B cell (primary cell): Measurements from ENCODE around the gene FGF3. TPM values are rescaled to one million over a fixed set of nuclear protein-coding genes. Genes with fewer than 3 reads are reported as not detected.

Source experiments
- ATAC-seq: fragments of 200-7000 bp; cut with Tn5 transposase; one replicate; pipeline ENCODE4 v1.10.0; 2021; ENCODE audit warnings: low read depth, mild to moderate bottlenecking, moderate number of reproducible peaks, moderate library complexity
- CTCF ChIA-PET: fragments of 350-600 bp; sonication (Branson Sonifier 250); formaldehyde crosslinking; loops from one replicate; lab custom pipeline; 2021; ENCODE audit warnings: antibody characterized with exemption, inconsistent platforms; lab: Charles Lee
- POLR2A ChIA-PET: fragments of 350-600 bp; sonication (Branson Sonifier 250); formaldehyde crosslinking; loops from one replicate; lab custom pipeline; 2021; ENCODE audit warnings: antibody characterized with exemption; lab: Charles Lee
- DNase-seq: peaks from one replicate; pipeline ENCODE4 v3.0.0; 2013
- H2AFZ ChIP-seq: 2 replicates; pipeline ENCODE4 v1.6.1; 2012; ENCODE audit warnings: mild to moderate bottlenecking, low read depth, low read length; ENCODE audit not compliant: insufficient read depth, poor library complexity, severe bottlenecking
- H3K27ac ChIP-seq, 2 donors: 1 replicate in 1 of 2; 2 replicates in 1 of 2; pipeline ENCODE4 v1.5.1; 2012 to 2013; ENCODE audit warnings: low read length in 2 of 2, mild to moderate bottlenecking in 2 of 2, moderate library complexity in 1 of 2
- H3K27me3 ChIP-seq, 4 experiments: fragments of 200-600 bp in 1 of 4; sonication (generic) in 1 of 4; replicated peaks in 1 of 4; 1 replicate in 2 of 4; 2 replicates in 2 of 4; pipeline versions ENCODE4 v1.6.1 to v1.7.0; 2013 to 2016; ENCODE audit warnings: low read length in 3 of 4, mild to moderate bottlenecking in 2 of 4, mixed read lengths in 1 of 4, moderate library complexity in 1 of 4; ENCODE audit not compliant: insufficient read depth in 4 of 4, control insufficient read depth in 3 of 4; ENCODE audit errors: control extremely low read depth in 1 of 4
- H3K36me3 ChIP-seq, 2 experiments: replicated peaks in 1 of 2; 1 replicate in 1 of 2; 2 replicates in 1 of 2; pipeline versions ENCODE4 v1.6.1 to v1.7.1; 2013; ENCODE audit warnings: low read length in 1 of 2; ENCODE audit not compliant: insufficient read depth in 2 of 2, control insufficient read depth in 1 of 2; ENCODE audit errors: control extremely low read depth in 1 of 2, extremely low read depth in 1 of 2
- H3K4me1 ChIP-seq, 2 donors: fragments of 200-600 bp in 1 of 2; sonication (generic) in 1 of 2; 1 replicate in 1 of 2; 2 replicates in 1 of 2; pipeline versions ENCODE4 v1.5.1 to v1.6.1; 2013 to 2017; ENCODE audit warnings: low read length in 2 of 2; ENCODE audit not compliant: control insufficient read depth in 2 of 2, insufficient read depth in 2 of 2
- H3K4me2 ChIP-seq: replicated peaks from 2 replicates; pipeline ENCODE3; 2012; ENCODE audit warnings: mild to moderate bottlenecking, low read depth, low read length; ENCODE audit not compliant: poor library complexity, severe bottlenecking
- H3K4me3 ChIP-seq, 5 experiments: fragments of 200-600 bp in 1 of 5; sonication (generic) in 1 of 5; 1 replicate in 3 of 5; 2 replicates in 2 of 5; pipeline versions ENCODE4 v1.5.1 to v1.7.0; 2011 to 2016; ENCODE audit warnings: low read length in 4 of 5, mild to moderate bottlenecking in 4 of 5, low read depth in 2 of 5, control low read depth in 1 of 5, moderate library complexity in 1 of 5; ENCODE audit not compliant: insufficient read depth in 1 of 5; ENCODE audit errors: control extremely low read depth in 1 of 5, extremely low read depth in 1 of 5
- H3K79me2 ChIP-seq: fragments of 200-600 bp; sonication (generic); one replicate; pipeline ENCODE4 v1.6.0; 2016; ENCODE audit warnings: low read length; ENCODE audit not compliant: control insufficient read depth, insufficient read depth
- H3K9ac ChIP-seq: fragments of 200-600 bp; sonication (generic); 2 replicates; pipeline ENCODE4 v1.6.1; 2017; ENCODE audit warnings: mild to moderate bottlenecking, low read length, moderate library complexity
- H3K9me3 ChIP-seq, 3 donors: one replicate each; pipeline versions ENCODE4 v1.6.1 to v1.7.1; 2013; ENCODE audit warnings: low read length in 2 of 3; ENCODE audit not compliant: control insufficient read depth in 2 of 3, insufficient read depth in 1 of 3; ENCODE audit errors: control extremely low read depth in 1 of 3
- H4K20me1 ChIP-seq: 2 replicates; pipeline ENCODE4 v1.6.0; 2012; ENCODE audit warnings: mild to moderate bottlenecking, low read length; ENCODE audit not compliant: insufficient read depth, control insufficient read depth, poor library complexity, severe bottlenecking
- H3K27ac Mint-ChIP-seq: one replicate; pipeline ENCODE4 v1.8.0; 2021; ENCODE audit warnings: mixed read lengths
- H3K27me3 Mint-ChIP-seq: one replicate; pipeline ENCODE4 v1.8.0; 2021; ENCODE audit warnings: mixed read lengths
- H3K4me1 Mint-ChIP-seq: one replicate; pipeline ENCODE4 v1.8.0; 2021; ENCODE audit warnings: mixed read lengths
- H3K4me3 Mint-ChIP-seq: one replicate; pipeline ENCODE4 v1.8.0; 2021; ENCODE audit warnings: mixed read lengths
- H3K9me3 Mint-ChIP-seq: one replicate; pipeline ENCODE4 v1.8.0; 2022; ENCODE audit warnings: mixed read lengths; ENCODE audit not compliant: insufficient read depth
- EZH2 ChIP-seq: IDR thresholded peaks from 2 replicates; pipeline ENCODE4 v1.6.1; 2012; ENCODE audit warnings: borderline replicate concordance, low read depth, mild to moderate bottlenecking, moderate library complexity, low read length; ENCODE audit not compliant: insufficient read depth, poor library complexity, severe bottlenecking
- WGBS: methylation state at CpG from one replicate; pipeline ENCODE4 v1.1.5; 2013; ENCODE audit warnings: missing lambda C conversion rate; ENCODE audit not compliant: insufficient coverage; 5-methylcytosine and 5-hydroxymethylcytosine counted together
- intact Hi-C: fragments of 100-400 bp; cut with micrococcal nuclease; formaldehyde crosslinking; loops from one replicate; pipeline ENCODE4 v1.10.0; 2022
- polyA plus RNA-seq: library from polyadenylated mRNA; depleted of rRNA; stranded (reverse); fragments of >200 nt; gene quantifications from 2 replicates; pipeline ENCODE4 v1.2.3, GENCODE V29; 2012
- total RNA-seq, 2 donors: library from RNA; stranded (reverse); fragments of 120-200 nt in 1 of 2; gene quantifications; 1 replicate in 1 of 2; 2 replicates in 1 of 2; pipeline versions ENCODE4 v1.2.3 to v1.2.4, GENCODE V29; 2013 to 2022
- TF ChIP-seq, protein P1 (sequence below): fragments of 200-600 bp; IDR thresholded peaks from one replicate; pipeline ENCODE4 v1.8.0; 2022; ENCODE audit warnings: antibody characterized with exemption, mild to moderate bottlenecking

The FGF3 gene
- total and polyA plus RNA-seq, 2 donors (not counting 1 experiment from before 2014, with no cell fraction given) = not detected

DNA sequence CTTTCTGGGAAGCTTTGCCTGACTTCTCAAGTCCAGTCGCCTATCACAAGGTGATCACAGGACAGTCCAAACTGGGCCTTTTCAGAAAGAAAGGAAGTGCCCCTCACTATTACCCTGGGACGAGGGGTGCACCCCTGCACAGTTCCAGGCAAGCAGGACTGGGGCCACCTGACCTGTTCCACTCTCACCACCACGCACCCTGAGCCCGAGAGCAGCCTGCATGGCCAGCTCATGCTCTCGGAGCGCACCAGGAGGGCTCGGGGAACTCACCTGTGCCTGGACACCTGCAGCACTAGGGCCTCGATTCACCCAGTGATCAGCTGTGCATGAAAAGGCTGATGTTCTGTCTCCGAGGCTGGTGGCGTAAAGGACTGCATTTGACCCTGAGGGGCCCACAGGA is 31.3 kb downstream of the FGF3 start:
- no peak overlapping the region for H3K4me2 ChIP-seq
- ChIA-PET CTCF (no interaction called here), POLR2A (no interaction called here)
- H3K4me3 ChIP-seq = no peak overlapping the region
- no peaks in the 10 kb centered on the region for H4K20me1 ChIP-seq
- Mint-ChIP-seq H3K27ac (no peak overlapping the region), H3K9me3 (no peaks in the 10 kb centered on the region), H3K4me3 (no peak overlapping the region), H3K4me1 (no peaks in the 10 kb centered on the region), H3K27me3 (peaks cover 5% of the 10 kb centered on the region)
- no peak overlapping the region for H3K9ac ChIP-seq
- no peaks in the 10 kb centered on the region for H3K36me3 ChIP-seq
- peaks cover 0 to 5% (median 1%) of the 10 kb centered on the region in 4 experiments for H3K27me3 ChIP-seq
- ATAC-seq (no peak), DNase-seq (no peak)
- no peaks in the 10 kb centered on the region for H3K4me1 ChIP-seq
- H3K9me3 ChIP-seq = no peaks in the 10 kb centered on the region
- TF ChIP-seq, protein P1, sequence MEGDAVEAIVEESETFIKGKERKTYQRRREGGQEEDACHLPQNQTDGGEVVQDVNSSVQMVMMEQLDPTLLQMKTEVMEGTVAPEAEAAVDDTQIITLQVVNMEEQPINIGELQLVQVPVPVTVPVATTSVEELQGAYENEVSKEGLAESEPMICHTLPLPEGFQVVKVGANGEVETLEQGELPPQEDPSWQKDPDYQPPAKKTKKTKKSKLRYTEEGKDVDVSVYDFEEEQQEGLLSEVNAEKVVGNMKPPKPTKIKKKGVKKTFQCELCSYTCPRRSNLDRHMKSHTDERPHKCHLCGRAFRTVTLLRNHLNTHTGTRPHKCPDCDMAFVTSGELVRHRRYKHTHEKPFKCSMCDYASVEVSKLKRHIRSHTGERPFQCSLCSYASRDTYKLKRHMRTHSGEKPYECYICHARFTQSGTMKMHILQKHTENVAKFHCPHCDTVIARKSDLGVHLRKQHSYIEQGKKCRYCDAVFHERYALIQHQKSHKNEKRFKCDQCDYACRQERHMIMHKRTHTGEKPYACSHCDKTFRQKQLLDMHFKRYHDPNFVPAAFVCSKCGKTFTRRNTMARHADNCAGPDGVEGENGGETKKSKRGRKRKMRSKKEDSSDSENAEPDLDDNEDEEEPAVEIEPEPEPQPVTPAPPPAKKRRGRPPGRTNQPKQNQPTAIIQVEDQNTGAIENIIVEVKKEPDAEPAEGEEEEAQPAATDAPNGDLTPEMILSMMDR = no peak
- no peak for TF ChIP-seq EZH2
- no peak overlapping the region for H2AFZ ChIP-seq
- no peaks in the 10 kb centered on the region for H3K79me2 ChIP-seq
- WGBS = 85% methylated on average over 10 of the region's 10 CpGs
- intact Hi-C loops = no loop called here
- no peak overlapping the region for H3K27ac ChIP-seq

DNA sequence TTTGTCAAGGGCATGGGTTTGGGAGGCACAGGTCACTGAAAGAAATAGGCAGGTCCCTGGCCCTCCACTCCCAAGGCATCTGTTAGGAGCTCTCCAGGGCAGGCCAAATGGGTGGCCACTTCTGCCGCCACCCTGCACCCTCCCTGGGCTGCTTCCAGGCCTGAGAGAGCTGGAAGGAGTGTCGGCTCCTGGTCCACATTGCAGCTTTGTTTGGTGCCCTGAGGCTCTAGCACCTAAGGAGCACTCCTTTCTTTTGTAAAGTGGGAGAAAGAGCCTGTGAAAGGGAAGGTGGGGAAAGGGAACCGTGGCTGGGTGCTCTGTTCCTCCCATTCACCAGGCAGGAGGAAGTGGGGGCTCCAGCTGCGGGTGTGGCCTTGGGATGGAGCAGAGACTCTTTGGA is 31.8 kb downstream of the FGF3 start:
- Histone ChIP-seq H3K4me2 (no peak overlapping the region), H4K20me1 (no peaks in the 10 kb centered on the region), H2AFZ (no peak overlapping the region), H3K9me3 (no peaks in the 10 kb centered on the region), H3K27ac (no peak overlapping the region), H3K79me2 (no peaks in the 10 kb centered on the region), H3K4me1 (no peaks in the 10 kb centered on the region), H3K9ac (no peak overlapping the region), H3K4me3 (no peak overlapping the region), H3K36me3 (no peaks in the 10 kb centered on the region), H3K27me3 (peaks cover 0 to 3% (median 1%) of the 10 kb centered on the region in 4 experiments)
- intact Hi-C loops = no loop called here
- CTCF ChIA-PET = no interaction called here
- Mint-ChIP-seq H3K9me3 (no peaks in the 10 kb centered on the region), H3K27me3 (peaks cover 6% of the 10 kb centered on the region), H3K27ac (no peak overlapping the region), H3K4me1 (no peaks in the 10 kb centered on the region), H3K4me3 (no peak overlapping the region)
- DNase-seq (no peak), ATAC-seq (no peak)
- POLR2A ChIA-PET = no interaction called here
- WGBS = 62% methylated on average over 3 of the region's 4 CpGs
- TF ChIP-seq, protein P1 = no peak
- no peak for TF ChIP-seq EZH2
